Cardiac fibroblast (primary cell): Measurements from ENCODE around the gene MEGF11.

Experiments
- DNase-seq, 2 donors: peaks; one replicate each; pipeline versions ENCODE4 v3.0.0 to v3.0.0-alpha.2; 2010; ENCODE audit warnings: low read depth in 2 of 2
- H3K4me3 ChIP-seq, 2 donors: replicated peaks in 1 of 2; 1 replicate in 1 of 2; 2 replicates in 1 of 2; pipeline ENCODE4 v1.5.1; 2011; ENCODE audit warnings: low read depth in 2 of 2, low read length in 2 of 2, mild to moderate bottlenecking in 2 of 2, moderate library complexity in 1 of 2
- CTCF ChIP-seq: IDR thresholded peaks from one replicate; pipeline ENCODE4 v1.5.1; 2011; ENCODE audit warnings: low read depth, mild to moderate bottlenecking, low read length, inconsistent platforms

MEGF11 gene

GRCh38 chr15:66198757-66199156 is 54.8 kb downstream of the MEGF11 start:
- TF ChIP-seq CTCF = no peak
- no peak for DNase-seq
- no peak overlapping the region for H3K4me3 ChIP-seq

- no peak overlapping the region for H3K4me3 ChIP-seq
- TF ChIP-seq CTCF = no peak
- DNase-seq = peak in 1 of 2 donors; percentile 10
These were observed 56.9 kb downstream of the MEGF11 start for GRCh38 chr15:66196602-66197001.

- no peak overlapping the region for H3K4me3 ChIP-seq
- no peak for TF ChIP-seq CTCF
These were observed 57.8 kb downstream of the MEGF11 start for GRCh38 chr15:66195621-66196230.

GRCh38 chr15:66193066-66193465 is 60.5 kb downstream of the MEGF11 start:
- no peak for TF ChIP-seq CTCF
- no peak overlapping the region for H3K4me3 ChIP-seq
- DNase-seq = peak in 1 of 2 donors; percentile 16

More at GRCh38 chr15:66195621-66196230, 57.8 kb downstream of the MEGF11 start:
- no peak for DNase-seq

- no peak for TF ChIP-seq CTCF
- H3K4me3 ChIP-seq = no peak overlapping the region
- DNase-seq = no peak
These were observed 62.8 kb downstream of the MEGF11 start for GRCh38 chr15:66190746-66191145.

GRCh38 chr15:66189291-66189690 is 64.3 kb downstream of the MEGF11 start:
- TF ChIP-seq CTCF = no peak
- H3K4me3 ChIP-seq = no peak overlapping the region
- no peak for DNase-seq

GRCh38 chr15:66188464-66188863 is 65.1 kb downstream of the MEGF11 start:
- no peak overlapping the region for H3K4me3 ChIP-seq
- TF ChIP-seq CTCF = no peak
- no peak for DNase-seq
